Neuronal stem cell (in vitro differentiated cells): ENCODE measurements around the gene SYNGR3.

Source experiments
- DNase-seq: peaks from one replicate; pipeline ENCODE4 v3.0.0-alpha.2; 2013; ENCODE audit warnings: low spot score
- H2AFZ ChIP-seq: one replicate; pipeline ENCODE4 v1.6.1; 2013; ENCODE audit warnings: mild to moderate bottlenecking, low read length, inconsistent platforms
- H2AK5ac ChIP-seq: 2 replicates; pipeline ENCODE4 v1.6.1; 2013; ENCODE audit warnings: low read depth, mild to moderate bottlenecking, inconsistent platforms, low read length, moderate library complexity, mixed read lengths
- H2BK120ac ChIP-seq: 2 replicates; pipeline ENCODE4 v1.6.1; 2013; ENCODE audit warnings: low read depth, mild to moderate bottlenecking, inconsistent platforms, low read length, moderate library complexity, mixed read lengths
- H2BK12ac ChIP-seq: one replicate; pipeline ENCODE4 v1.6.1; 2013; ENCODE audit warnings: low read length, inconsistent platforms
- H2BK15ac ChIP-seq: 2 replicates; pipeline ENCODE4 v1.6.1; 2013; ENCODE audit warnings: mild to moderate bottlenecking, low read length, inconsistent platforms, mixed read lengths
- H2BK5ac ChIP-seq: one replicate; pipeline ENCODE4 v1.6.1; 2013; ENCODE audit warnings: inconsistent platforms, mild to moderate bottlenecking, low read length, moderate library complexity
- H3K14ac ChIP-seq: one replicate; pipeline ENCODE4 v1.6.1; 2013; ENCODE audit warnings: low read length, inconsistent platforms
- H3K18ac ChIP-seq: 2 replicates; pipeline ENCODE4 v1.6.1; 2013; ENCODE audit warnings: low read length, inconsistent platforms
- H3K23ac ChIP-seq: 2 replicates; pipeline ENCODE4 v1.6.1; 2013; ENCODE audit warnings: low read depth, mild to moderate bottlenecking, mixed read lengths, low read length, inconsistent platforms; ENCODE audit not compliant: poor library complexity
- H3K27ac ChIP-seq: replicated peaks from 3 replicates; pipeline ENCODE4 v1.5.1; 2013; ENCODE audit warnings: low read length, inconsistent platforms
- H3K27me3 ChIP-seq, 3 experiments: 2 replicates each; pipeline ENCODE4 v1.6.1; 2013; ENCODE audit warnings: low read length in 3 of 3, mild to moderate bottlenecking in 2 of 3, inconsistent platforms in 1 of 3, low read depth in 1 of 3, mixed read lengths in 1 of 3, moderate library complexity in 1 of 3; ENCODE audit not compliant: control insufficient read depth in 3 of 3, insufficient read depth in 3 of 3
- H3K36me3 ChIP-seq, 2 donors: replicated peaks in 1 of 2; 2 replicates each; pipeline ENCODE4 v1.6.1; 2013; ENCODE audit warnings: low read length in 2 of 2; ENCODE audit not compliant: control insufficient read depth in 2 of 2, insufficient read depth in 2 of 2
- H3K4ac ChIP-seq: 2 replicates; pipeline ENCODE4 v1.6.1; 2013; ENCODE audit warnings: inconsistent platforms, mild to moderate bottlenecking, low read length, moderate library complexity
- H3K4me1 ChIP-seq, 2 donors: 1 replicate in 1 of 2; 2 replicates in 1 of 2; pipeline ENCODE4 v1.6.1; 2013; ENCODE audit warnings: low read length in 2 of 2, low read depth in 1 of 2; ENCODE audit not compliant: control insufficient read depth in 2 of 2, insufficient read depth in 1 of 2
- H3K4me2 ChIP-seq: one replicate; pipeline ENCODE4 v1.6.1; 2013; ENCODE audit warnings: mild to moderate bottlenecking, low read length, inconsistent platforms; ENCODE audit not compliant: insufficient read depth, poor library complexity, severe bottlenecking
- H3K4me3 ChIP-seq, 2 donors: 2 replicates each; pipeline ENCODE4 v1.5.1; 2013; ENCODE audit warnings: low read length in 2 of 2, mild to moderate bottlenecking in 2 of 2, inconsistent platforms in 1 of 2, moderate library complexity in 1 of 2
- H3K79me1 ChIP-seq: one replicate; pipeline ENCODE4 v1.6.1; 2013; ENCODE audit warnings: low read depth, mild to moderate bottlenecking, inconsistent platforms, low read length, moderate library complexity
- H3K9ac ChIP-seq: one replicate; pipeline ENCODE4 v1.6.1; 2013; ENCODE audit warnings: mild to moderate bottlenecking, low read depth, low read length, inconsistent platforms; ENCODE audit not compliant: poor library complexity
- H3K9me3 ChIP-seq, 2 donors: replicated peaks in 1 of 2; 2 replicates each; pipeline versions ENCODE3 to v1.6.1; 2013; ENCODE audit warnings: low read length in 2 of 2, mild to moderate bottlenecking in 2 of 2, inconsistent platforms in 1 of 2, low read depth in 1 of 2, mixed read lengths in 1 of 2, moderate library complexity in 1 of 2; ENCODE audit not compliant: control insufficient read depth in 2 of 2, insufficient read depth in 1 of 2
- H4K8ac ChIP-seq: one replicate; pipeline ENCODE4 v1.6.1; 2013; ENCODE audit warnings: low read depth, mild to moderate bottlenecking, inconsistent platforms, low read length, moderate library complexity
- H4K91ac ChIP-seq: one replicate; pipeline ENCODE4 v1.6.1; 2013; ENCODE audit warnings: low read length, low read depth, mild to moderate bottlenecking, inconsistent platforms; ENCODE audit not compliant: poor library complexity
- WGBS, 2 donors: extraction: QIAGEN DNeasy Blood & Tissue Kit; methylation state at CpG; one replicate each; pipeline ENCODE4 v1.1.7; 2013; ENCODE audit warnings: missing lambda C conversion rate in 2 of 2, mixed read lengths in 1 of 2; ENCODE audit not compliant: insufficient read length in 2 of 2, insufficient replicate concordance in 1 of 2; ENCODE audit errors: extremely low coverage in 2 of 2; 5-methylcytosine and 5-hydroxymethylcytosine counted together

Gene SYNGR3

GRCh38 chr16:1945559-1946391 lies 44.0 kb upstream of the SYNGR3 start:
- Histone ChIP-seq H2AFZ (no peak overlapping the region), H3K23ac (no peak overlapping the region), H3K9ac (peak overlapping the region; percentile 44), H3K79me1 (no peaks in the 10 kb centered on the region), H3K4me3 (no peak overlapping the region), H3K36me3 (peaks cover 0 to 1% of the 10 kb centered on the region in 2 donors), H3K27me3 (peaks cover 0 to 7% (median 0%) of the 10 kb centered on the region in 3 experiments), H3K14ac (no peak overlapping the region), H3K9me3 (no peaks in the 10 kb centered on the region), H4K8ac (no peak overlapping the region), H3K4me1 (peaks cover 6 to 9% of the 10 kb centered on the region in 2 donors), H3K18ac (no peak overlapping the region), H2BK15ac (peak overlapping the region; percentile 30), H2BK120ac (no peak overlapping the region), H3K27ac (no peak overlapping the region), H3K4ac (no peak overlapping the region), H3K4me2 (no peak overlapping the region), H2BK5ac (no peak overlapping the region), H2AK5ac (peak overlapping the region; percentile 43), H2BK12ac (no peak overlapping the region), H4K91ac (no peak overlapping the region)
- DNase-seq = no peak
- WGBS, 2 donors = no CpG with 5 or more reads among the region's 19 CpGs

- no peaks in the 10 kb centered on the region for H3K9me3 ChIP-seq
- H2BK12ac ChIP-seq = peak overlapping the region; percentile 14
- no CpG with 5 or more reads among the region's 38 CpGs for WGBS, 2 donors
- no peak overlapping the region for H4K91ac ChIP-seq
- H3K4me2 ChIP-seq = no peak overlapping the region
- no peak overlapping the region for H4K8ac ChIP-seq
- peak overlapping the region; percentile 80 for H3K23ac ChIP-seq
- peaks cover 6 to 9% of the 10 kb centered on the region in 2 donors for H3K4me1 ChIP-seq
- H3K18ac ChIP-seq = peak overlapping the region; percentile 28
- H3K4ac ChIP-seq = no peak overlapping the region
- H2BK120ac ChIP-seq = no peak overlapping the region
- DNase-seq = no peak
- no peaks in the 10 kb centered on the region for H3K79me1 ChIP-seq
- peak overlapping the region; percentile 67 for H2BK15ac ChIP-seq
- no peak overlapping the region for H3K14ac ChIP-seq
- H2BK5ac ChIP-seq = no peak overlapping the region
- H3K4me3 ChIP-seq = no peak overlapping the region
- H3K9ac ChIP-seq = peak overlapping the region; percentile 77
- peak overlapping the region; percentile 75 for H2AK5ac ChIP-seq
- no peak overlapping the region for H3K27ac ChIP-seq
- H2AFZ ChIP-seq = no peak overlapping the region
- peaks cover 0 to 7% (median 0%) of the 10 kb centered on the region in 3 experiments for H3K27me3 ChIP-seq
- no peaks in the 10 kb centered on the region for H3K36me3 ChIP-seq
Observed at GRCh38 chr16:1946495-1947368, 43.0 kb upstream of the SYNGR3 start.

DNA sequence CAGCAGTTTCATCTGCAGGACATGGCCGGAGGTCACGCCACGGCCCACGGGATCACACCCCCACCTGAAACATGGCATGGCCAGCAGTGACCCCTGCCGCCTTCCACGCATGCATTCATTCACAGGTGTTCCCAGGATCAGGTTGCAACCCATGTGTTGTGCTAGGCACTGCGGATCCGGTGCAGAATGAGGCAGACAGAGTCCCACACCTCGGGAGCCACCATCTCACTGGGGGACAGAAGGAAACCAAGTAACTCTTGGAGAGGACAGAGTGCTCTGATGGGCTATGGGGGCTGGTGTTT lies 42.5 kb upstream of the SYNGR3 start:
- Histone ChIP-seq H2BK5ac (no peak overlapping the region), H2AK5ac (peak overlapping the region; percentile 46), H3K9ac (no peak overlapping the region), H3K4me1 (peaks cover under 1 to 5% of the 10 kb centered on the region in 2 donors), H3K4me2 (no peak overlapping the region), H2AFZ (no peak overlapping the region), H3K23ac (peak overlapping the region; percentile 80), H4K91ac (no peak overlapping the region), H2BK15ac (no peak overlapping the region), H4K8ac (no peak overlapping the region), H2BK12ac (no peak overlapping the region), H3K79me1 (no peaks in the 10 kb centered on the region), H2BK120ac (no peak overlapping the region), H3K4ac (no peak overlapping the region), H3K14ac (no peak overlapping the region), H3K4me3 (no peak overlapping the region), H3K36me3 (no peaks in the 10 kb centered on the region), H3K27ac (no peak overlapping the region), H3K18ac (peak overlapping the region; percentile 57), H3K27me3 (peaks cover 0 to 7% (median 0%) of the 10 kb centered on the region in 3 experiments), H3K9me3 (no peaks in the 10 kb centered on the region)
- WGBS, 2 donors = no CpG with 5 or more reads among the region's 9 CpGs
- DNase-seq = no peak

DNA sequence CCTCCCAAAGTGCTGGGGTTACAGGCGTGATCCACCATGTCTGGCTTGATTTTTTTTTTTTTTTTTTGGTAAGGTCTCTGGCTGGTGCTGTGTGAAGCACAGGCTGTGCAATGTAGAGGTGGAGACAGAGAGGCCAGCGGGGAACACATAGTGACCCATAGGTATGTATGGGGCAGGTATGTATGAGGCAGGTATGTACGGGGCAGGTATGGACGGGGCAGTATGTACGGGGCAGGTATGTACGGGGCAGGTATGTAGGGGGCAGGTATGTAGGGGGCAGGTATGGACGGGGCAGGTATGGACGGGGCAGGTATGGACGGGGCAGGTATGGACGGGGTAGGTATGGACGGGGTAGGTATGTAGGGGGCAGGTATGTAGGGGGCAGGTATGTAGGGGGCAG lies 40.3 kb upstream of the SYNGR3 start:
- no peak overlapping the region for H2BK5ac ChIP-seq
- H3K79me1 ChIP-seq = no peaks in the 10 kb centered on the region

More for the DNA sequence above, 40.3 kb upstream of the SYNGR3 start:
- Histone ChIP-seq H2AK5ac (no peak overlapping the region), H3K9ac (no peak overlapping the region), H3K14ac (peak overlapping the region; percentile 71), H2BK12ac (no peak overlapping the region), H3K36me3 (no peaks in the 10 kb centered on the region), H2BK15ac (no peak overlapping the region), H3K4me2 (no peak overlapping the region), H3K18ac (no peak overlapping the region), H2AFZ (no peak overlapping the region), H4K91ac (no peak overlapping the region), H2BK120ac (no peak overlapping the region), H3K9me3 (no peaks in the 10 kb centered on the region), H3K27me3 (peaks cover 0 to 7% (median 0%) of the 10 kb centered on the region in 3 experiments), H3K4me3 (no peak overlapping the region), H4K8ac (no peak overlapping the region), H3K4ac (no peak overlapping the region), H3K27ac (no peak overlapping the region), H3K23ac (no peak overlapping the region), H3K4me1 (no peaks in the 10 kb centered on the region)
- no peak for DNase-seq
- no CpG with 5 or more reads among the region's 11 CpGs for WGBS, 2 donors
